MM.1S (cell line): ENCODE data around the gene ZFX.

ENCODE experiments used
- DNase-seq: peaks from one replicate; pipeline ENCODE4 v3.0.0-alpha.2; 2015
- H2AFZ ChIP-seq: fragments of 300-600 bp; sonication (generic); 2 replicates; pipeline ENCODE4 v1.6.0; 2016; ENCODE audit warnings: antibody characterized with exemption, low read length
- H3F3A ChIP-seq: fragments of 300-600 bp; sonication (generic); 2 replicates; pipeline ENCODE4 v1.6.1; 2016; ENCODE audit warnings: mild to moderate bottlenecking, antibody characterized with exemption, low read length, moderate library complexity, mixed read lengths; ENCODE audit not compliant: insufficient read depth
- H3K27ac ChIP-seq: fragments of 300-600 bp; sonication (generic); 2 replicates; pipeline ENCODE4 v1.5.1; 2016; ENCODE audit warnings: mild to moderate bottlenecking, low read length
- H3K27me3 ChIP-seq: fragments of 300-600 bp; sonication (generic); replicated peaks from 2 replicates; pipeline ENCODE4 v1.6.0; 2016; ENCODE audit warnings: low read length; ENCODE audit not compliant: insufficient read depth
- H3K36me3 ChIP-seq: fragments of 300-600 bp; sonication (generic); replicated peaks from 2 replicates; pipeline ENCODE4 v1.6.1; 2016; ENCODE audit warnings: mild to moderate bottlenecking, low read length, mixed read lengths; ENCODE audit not compliant: insufficient read depth
- H3K4me1 ChIP-seq: fragments of 300-600 bp; sonication (generic); 2 replicates; pipeline ENCODE4 v1.6.1; 2016; ENCODE audit warnings: low read length, mixed read lengths
- H3K4me2 ChIP-seq: fragments of 300-600 bp; sonication (generic); 2 replicates; pipeline ENCODE4 v1.6.0; 2016; ENCODE audit warnings: low read depth, low read length
- H3K4me3 ChIP-seq: fragments of 300-600 bp; sonication (generic); 2 replicates; pipeline ENCODE4 v1.5.1; 2016; ENCODE audit warnings: low read length, mixed read lengths
- H3K79me2 ChIP-seq: fragments of 300-600 bp; sonication (generic); 2 replicates; pipeline ENCODE4 v1.6.1; 2016; ENCODE audit warnings: mixed run types, low read length, mixed read lengths
- H3K9ac ChIP-seq: fragments of 300-600 bp; sonication (generic); 2 replicates; pipeline ENCODE4 v1.6.1; 2016; ENCODE audit warnings: low read length, mixed read lengths
- H3K9me2 ChIP-seq: fragments of 300-600 bp; sonication (generic); replicated peaks from 2 replicates; pipeline ENCODE4 v1.6.1; 2016; ENCODE audit warnings: mild to moderate bottlenecking, low read length, mixed read lengths; ENCODE audit not compliant: insufficient read depth
- H3K9me3 ChIP-seq: fragments of 300-600 bp; sonication (generic); replicated peaks from 2 replicates; pipeline ENCODE4 v1.6.1; 2016; ENCODE audit warnings: mild to moderate bottlenecking, low read length, mixed read lengths; ENCODE audit not compliant: insufficient read depth
- H4K20me1 ChIP-seq: fragments of 300-600 bp; sonication (generic); 2 replicates; pipeline ENCODE4 v1.6.1; 2016; ENCODE audit warnings: mild to moderate bottlenecking, low read length, moderate library complexity, mixed read lengths; ENCODE audit not compliant: insufficient read depth
- EZH2 ChIP-seq: fragments of 300-600 bp; sonication (generic); optimal IDR thresholded peaks from 2 replicates; pipeline ENCODE3; 2017; ENCODE audit warnings: low read depth, mild to moderate bottlenecking, antibody characterized with exemption, low read length, mixed read lengths
- EZH2phosphoT487 ChIP-seq: fragments of 300-600 bp; sonication (generic); IDR thresholded peaks from 2 replicates; pipeline ENCODE4 v1.6.1; 2018; ENCODE audit warnings: antibody characterized with exemption, low read length
- TF ChIP-seq, protein P1 (sequence below): fragments of 300-600 bp; sonication (generic); IDR thresholded peaks from 2 replicates; pipeline ENCODE4 v1.5.1; 2016; ENCODE audit warnings: antibody characterized with exemption, low read length, mixed read lengths

ZFX gene

DNA sequence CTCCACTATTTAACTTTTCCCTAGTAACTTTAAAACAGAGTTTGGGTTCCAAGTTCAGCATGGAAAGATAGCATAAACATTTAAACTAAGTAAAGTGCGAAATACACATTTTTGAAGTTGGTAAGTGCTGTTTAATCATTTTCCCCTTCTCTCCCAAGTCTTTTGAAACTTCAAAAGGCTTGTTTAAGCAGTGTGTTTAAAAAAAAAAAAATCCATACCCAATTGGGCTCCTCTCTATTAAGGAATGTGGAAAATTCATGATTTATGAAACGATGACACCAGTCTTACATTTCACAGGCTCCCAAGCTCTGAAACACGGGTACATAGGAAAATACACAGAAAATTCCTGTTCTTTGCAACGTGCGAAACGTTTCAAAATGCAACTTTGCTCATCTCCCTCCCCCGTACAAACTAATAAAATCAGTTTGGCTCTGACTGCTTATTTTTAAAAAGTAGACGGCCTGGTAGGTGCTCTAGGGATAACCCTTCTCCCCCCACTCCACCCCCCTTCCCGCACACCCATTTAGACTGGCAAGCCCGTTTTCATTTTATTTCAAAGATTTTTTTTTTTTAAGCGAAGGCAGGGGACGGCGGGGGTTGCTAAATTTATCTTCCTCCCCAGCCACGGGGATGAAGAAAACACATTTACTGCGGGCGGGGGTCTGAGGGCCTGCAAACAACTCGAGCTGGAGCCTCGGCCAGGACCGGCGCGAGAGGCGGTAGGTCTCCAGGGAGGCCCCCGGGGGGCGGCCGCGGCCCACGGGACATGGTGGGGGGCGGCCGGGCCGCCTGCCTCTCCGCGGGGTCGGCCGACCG is 786 bp upstream of the ZFX start:
- Histone ChIP-seq H4K20me1 (peaks cover 12% of the 10 kb centered on the region), H2AFZ (peak overlapping the region; percentile 63), H3F3A (peaks cover 30% of the 10 kb centered on the region), H3K9me2 (no peaks in the 10 kb centered on the region), H3K9me3 (no peaks in the 10 kb centered on the region), H3K36me3 (no peaks in the 10 kb centered on the region), H3K4me1 (peaks cover 26% of the 10 kb centered on the region; the same call in 1 of the 2 replicates), H3K4me2 (peak overlapping the region; percentile 85), H3K27me3 (no peaks in the 10 kb centered on the region), H3K9ac (peak overlapping the region; percentile 88), H3K4me3 (peak overlapping the region; percentile 58), H3K27ac (peak overlapping the region; percentile 84), H3K79me2 (peaks cover 34% of the 10 kb centered on the region)
- TF ChIP-seq EZH2phosphoT487 = no peak
- TF ChIP-seq, protein P1, sequence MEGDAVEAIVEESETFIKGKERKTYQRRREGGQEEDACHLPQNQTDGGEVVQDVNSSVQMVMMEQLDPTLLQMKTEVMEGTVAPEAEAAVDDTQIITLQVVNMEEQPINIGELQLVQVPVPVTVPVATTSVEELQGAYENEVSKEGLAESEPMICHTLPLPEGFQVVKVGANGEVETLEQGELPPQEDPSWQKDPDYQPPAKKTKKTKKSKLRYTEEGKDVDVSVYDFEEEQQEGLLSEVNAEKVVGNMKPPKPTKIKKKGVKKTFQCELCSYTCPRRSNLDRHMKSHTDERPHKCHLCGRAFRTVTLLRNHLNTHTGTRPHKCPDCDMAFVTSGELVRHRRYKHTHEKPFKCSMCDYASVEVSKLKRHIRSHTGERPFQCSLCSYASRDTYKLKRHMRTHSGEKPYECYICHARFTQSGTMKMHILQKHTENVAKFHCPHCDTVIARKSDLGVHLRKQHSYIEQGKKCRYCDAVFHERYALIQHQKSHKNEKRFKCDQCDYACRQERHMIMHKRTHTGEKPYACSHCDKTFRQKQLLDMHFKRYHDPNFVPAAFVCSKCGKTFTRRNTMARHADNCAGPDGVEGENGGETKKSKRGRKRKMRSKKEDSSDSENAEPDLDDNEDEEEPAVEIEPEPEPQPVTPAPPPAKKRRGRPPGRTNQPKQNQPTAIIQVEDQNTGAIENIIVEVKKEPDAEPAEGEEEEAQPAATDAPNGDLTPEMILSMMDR = no peak
- DNase-seq = no peak

DNA sequence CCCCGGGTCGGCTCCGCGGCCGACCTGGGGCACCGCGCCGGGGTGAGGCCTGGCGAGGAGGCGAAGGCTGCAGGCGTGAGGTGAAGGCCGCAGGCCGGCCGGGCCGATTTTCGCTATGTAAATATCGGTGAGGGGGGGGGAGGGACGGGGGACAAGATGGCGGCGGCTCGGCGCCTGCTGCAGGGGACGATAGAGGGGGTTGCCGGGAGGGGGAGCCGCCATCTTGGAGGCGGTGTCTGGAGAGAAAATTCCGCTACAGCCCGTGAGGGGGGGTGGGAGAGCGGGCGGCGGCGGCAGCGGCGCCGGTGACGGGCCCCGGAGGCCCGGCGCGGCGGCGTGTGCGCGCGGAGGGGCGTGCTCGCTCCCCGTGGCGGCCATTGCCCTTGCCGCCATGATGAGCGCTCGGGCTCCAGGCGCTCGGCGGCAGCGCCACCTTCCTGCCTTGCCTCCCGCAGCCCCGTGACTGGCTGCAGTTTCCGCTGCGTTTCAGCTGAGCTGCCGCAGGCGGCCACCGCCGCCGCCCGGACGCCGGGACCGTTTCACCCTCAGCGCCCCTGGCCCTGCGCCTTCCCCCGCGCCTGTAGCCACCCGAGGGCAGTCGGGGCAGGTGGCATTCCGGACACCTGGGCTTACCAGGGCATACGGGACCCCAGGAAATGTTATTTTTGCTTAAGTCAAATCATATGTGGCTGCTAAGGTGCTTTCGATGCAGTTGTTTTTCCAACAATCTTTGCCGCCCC is 692 bp downstream of the ZFX start:
- Histone ChIP-seq H3F3A (peaks cover 30% of the 10 kb centered on the region), H3K27ac (peak overlapping the region; percentile 79; the same call in 1 of the 2 replicates), H3K36me3 (no peaks in the 10 kb centered on the region), H3K4me2 (peak overlapping the region; percentile 86), H3K9ac (peak overlapping the region; percentile 71), H3K27me3 (no peaks in the 10 kb centered on the region), H2AFZ (no peak overlapping the region), H4K20me1 (peaks cover 12% of the 10 kb centered on the region), H3K4me3 (peak overlapping the region; percentile 71), H3K4me1 (peaks cover 26% of the 10 kb centered on the region; the same call in 1 of the 2 replicates), H3K9me2 (no peaks in the 10 kb centered on the region), H3K79me2 (peaks cover 49% of the 10 kb centered on the region), H3K9me3 (no peaks in the 10 kb centered on the region)
- peak; percentile 80 for DNase-seq
- TF ChIP-seq, protein P1 = peak; percentile 22
- TF ChIP-seq EZH2phosphoT487 = no peak
- TF ChIP-seq EZH2 = no peak

DNA sequence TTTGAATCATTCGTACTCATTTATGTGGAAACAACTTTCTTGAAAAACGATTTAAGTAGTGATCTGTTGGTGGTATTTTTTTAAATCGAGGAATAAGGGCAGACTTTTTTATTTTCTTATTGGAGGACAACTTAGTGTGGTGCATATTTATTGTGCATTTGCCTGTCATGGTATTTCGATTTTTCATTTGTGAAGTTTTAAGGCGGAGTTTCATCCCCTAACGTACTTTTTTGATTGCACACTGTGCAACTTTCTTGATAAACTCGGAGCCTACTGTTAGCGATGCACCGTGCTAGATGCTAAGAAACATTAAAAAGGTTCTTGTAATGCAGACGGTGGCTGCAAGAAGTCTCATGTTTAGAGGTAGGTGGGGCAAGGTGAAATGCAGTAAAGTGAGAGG is 1.4 kb downstream of the ZFX start:
- peaks cover 30% of the 10 kb centered on the region for H3F3A ChIP-seq
- peak overlapping the region; percentile 79; the same call in 1 of the 2 replicates for H3K27ac ChIP-seq
- no peaks in the 10 kb centered on the region for H3K9me2 ChIP-seq
- no peaks in the 10 kb centered on the region for H3K27me3 ChIP-seq
- no peaks in the 10 kb centered on the region for H3K36me3 ChIP-seq
- H4K20me1 ChIP-seq = peaks cover 15% of the 10 kb centered on the region
- H3K79me2 ChIP-seq = peaks cover 56% of the 10 kb centered on the region
- peak overlapping the region; percentile 71 for H3K4me3 ChIP-seq
- DNase-seq = no peak
- peak overlapping the region; percentile 86 for H3K4me2 ChIP-seq
- TF ChIP-seq EZH2 (no peak), EZH2phosphoT487 (no peak)
- TF ChIP-seq, protein P1 = no peak
- no peak overlapping the region for H2AFZ ChIP-seq
- peak overlapping the region; percentile 71 for H3K9ac ChIP-seq
- H3K9me3 ChIP-seq = no peaks in the 10 kb centered on the region
- peaks cover 26% of the 10 kb centered on the region; the same call in 1 of the 2 replicates for H3K4me1 ChIP-seq
